WERI-Rb-1 (cell line): ENCODE data around the gene ARID1B.

Experiments
- DNase-seq: peaks from one replicate; pipeline ENCODE4 v3.0.0-alpha.2; 2020
- H3K27ac ChIP-seq: fragments of 250-450 bp; sonication (Bioruptor Pico); 2 replicates; pipeline ENCODE4 v1.5.1; 2020; ENCODE audit warnings: mild to moderate bottlenecking, moderate library complexity
- H3K27me3 ChIP-seq: fragments of 250-450 bp; sonication (Bioruptor Pico); 2 replicates; pipeline ENCODE4 v1.5.1; 2021; ENCODE audit warnings: mild to moderate bottlenecking, low read depth, moderate library complexity; ENCODE audit not compliant: insufficient read depth, severe bottlenecking
- H3K36me3 ChIP-seq: fragments of 250-450 bp; sonication (Bioruptor Pico); 2 replicates; pipeline ENCODE4 v1.5.1; 2020; ENCODE audit warnings: mild to moderate bottlenecking, moderate library complexity
- H3K4me3 ChIP-seq: 2 replicates; pipeline ENCODE4 v1.5.1; 2011; ENCODE audit warnings: low read depth, mild to moderate bottlenecking, control low read depth, low read length
- H3K9me3 ChIP-seq: fragments of 250-450 bp; sonication (Bioruptor Pico); 2 replicates; pipeline ENCODE4 v1.5.1; 2021; ENCODE audit warnings: mild to moderate bottlenecking, moderate library complexity; ENCODE audit not compliant: severe bottlenecking
- CTCF ChIP-seq: IDR thresholded peaks from 2 replicates; pipeline ENCODE4 v1.5.1; 2011; ENCODE audit warnings: low read depth, mild to moderate bottlenecking, control low read depth, inconsistent platforms, low read length

ARID1B gene

GRCh38 chr6:157030755-157031154 lies 253.6 kb downstream of the ARID1B start:
- no peak for DNase-seq
- no peaks in the 10 kb centered on the region for H3K27me3 ChIP-seq
- H3K9me3 ChIP-seq = no peaks in the 10 kb centered on the region
- no peak for TF ChIP-seq CTCF
- no peak overlapping the region for H3K4me3 ChIP-seq
- H3K27ac ChIP-seq = no peak overlapping the region
- peaks cover 2% of the 10 kb centered on the region for H3K36me3 ChIP-seq

GRCh38 chr6:157032923-157033322 lies 255.7 kb downstream of the ARID1B start:
- H3K36me3 ChIP-seq = peaks cover 2% of the 10 kb centered on the region
- H3K27me3 ChIP-seq = no peaks in the 10 kb centered on the region
- H3K27ac ChIP-seq = no peak overlapping the region
- H3K4me3 ChIP-seq = no peak overlapping the region
- TF ChIP-seq CTCF = no peak
- H3K9me3 ChIP-seq = no peaks in the 10 kb centered on the region
- DNase-seq = no peak

GRCh38 chr6:157033428-157034140 lies 256.4 kb downstream of the ARID1B start:
- no peak overlapping the region for H3K4me3 ChIP-seq

GRCh38 chr6:157034436-157035230 lies 257.5 kb downstream of the ARID1B start:
- H3K4me3 ChIP-seq = no peak overlapping the region
- TF ChIP-seq CTCF = peak; percentile 44
- no peak overlapping the region for H3K27ac ChIP-seq

More at GRCh38 chr6:157033428-157034140, 256.4 kb downstream of the ARID1B start:
- peaks cover 2% of the 10 kb centered on the region for H3K36me3 ChIP-seq
- H3K27me3 ChIP-seq = no peaks in the 10 kb centered on the region
- no peak for DNase-seq
- H3K9me3 ChIP-seq = no peaks in the 10 kb centered on the region
- no peak for TF ChIP-seq CTCF
- no peak overlapping the region for H3K27ac ChIP-seq

GRCh38 chr6:157035546-157035945 lies 258.4 kb downstream of the ARID1B start:
- H3K27me3 ChIP-seq = no peaks in the 10 kb centered on the region
- H3K27ac ChIP-seq = no peak overlapping the region
- no peak for DNase-seq
- no peaks in the 10 kb centered on the region for H3K9me3 ChIP-seq
- no peak overlapping the region for H3K4me3 ChIP-seq
- no peak for TF ChIP-seq CTCF
- no peaks in the 10 kb centered on the region; the same call in 1 of the 2 replicates for H3K36me3 ChIP-seq

More at GRCh38 chr6:157034436-157035230, 257.5 kb downstream of the ARID1B start:
- Histone ChIP-seq H3K36me3 (peaks cover under 1% of the 10 kb centered on the region), H3K27me3 (no peaks in the 10 kb centered on the region), H3K9me3 (no peaks in the 10 kb centered on the region)
- DNase-seq = no peak
